HG03196 (cell line): Measurements from ENCODE around the gene ADAMTS2.
"Not testable (repeated sequence)": the region's sequence is repeated elsewhere in the genome, so short reads cannot be mapped to it uniquely, and the experiment has no call there.

Experiments used
- ATAC-seq: cut with Tn5 transposase; IDR thresholded peaks from one replicate; pipeline ENCODE4 v1.9.1; 2021; ENCODE audit not compliant: unreplicated experiment

The ADAMTS2 gene

GRCh38 chr5:179298181-179298993 lies 46.9 kb downstream of the ADAMTS2 start:
- ATAC-seq = no peak

- no peak for ATAC-seq
Observed at GRCh38 chr5:179297486-179298180, 47.6 kb downstream of the ADAMTS2 start.

GRCh38 chr5:179297026-179297425 lies 48.2 kb downstream of the ADAMTS2 start:
- no peak for ATAC-seq

- no peak for ATAC-seq
Observed at GRCh38 chr5:179296150-179296821, 49.0 kb downstream of the ADAMTS2 start.

- ATAC-seq = no peak
Observed at GRCh38 chr5:179295778-179296149, 49.5 kb downstream of the ADAMTS2 start.

- ATAC-seq = no peak
Observed at GRCh38 chr5:179294891-179295777, 50.1 kb downstream of the ADAMTS2 start.

- ATAC-seq = no peak
Observed at GRCh38 chr5:179294131-179294780, 51.0 kb downstream of the ADAMTS2 start.

GRCh38 chr5:179292681-179293635 lies 52.3 kb downstream of the ADAMTS2 start:
- no peak for ATAC-seq

- no peak for ATAC-seq
Observed at GRCh38 chr5:179292202-179292601, 53.1 kb downstream of the ADAMTS2 start.

GRCh38 chr5:179290681-179291540 lies 54.4 kb downstream of the ADAMTS2 start:
- ATAC-seq = no peak

- no peak for ATAC-seq
Observed at GRCh38 chr5:179289756-179290385, 55.4 kb downstream of the ADAMTS2 start.

GRCh38 chr5:179288809-179289185 lies 56.5 kb downstream of the ADAMTS2 start:
- no peak for ATAC-seq

- no peak for ATAC-seq
Observed at GRCh38 chr5:179288101-179288808, 57.0 kb downstream of the ADAMTS2 start.

- ATAC-seq = no peak
Observed at GRCh38 chr5:179287631-179288030, 57.6 kb downstream of the ADAMTS2 start.

- no peak for ATAC-seq
Observed at GRCh38 chr5:179287071-179287470, 58.2 kb downstream of the ADAMTS2 start.

GRCh38 chr5:179285776-179286162 lies 59.5 kb downstream of the ADAMTS2 start:
- ATAC-seq = not testable (repeated sequence)
